Glutamatergic neuron (in vitro differentiated cells): ENCODE data around the gene TDRD7. TPM values are rescaled to one million over a fixed set of nuclear protein-coding genes. Genes with fewer than 3 reads are reported as not detected.

Experiments
- DNase-seq: peaks from one replicate; pipeline ENCODE4 v3.0.0; 2022
- H3K27ac Mint-ChIP-seq: one replicate; pipeline ENCODE4 v1.8.0; 2020; ENCODE audit warnings: mild to moderate bottlenecking, mixed read lengths, inconsistent platforms; ENCODE audit not compliant: unreplicated experiment
- H3K27me3 Mint-ChIP-seq: one replicate; pipeline ENCODE4 v1.8.0; 2020; ENCODE audit warnings: mild to moderate bottlenecking, moderate library complexity, mixed read lengths, inconsistent platforms; ENCODE audit not compliant: unreplicated experiment
- H3K36me3 Mint-ChIP-seq: one replicate; pipeline ENCODE4 v1.8.0; 2020; ENCODE audit warnings: mild to moderate bottlenecking, mixed read lengths, inconsistent platforms; ENCODE audit not compliant: unreplicated experiment
- H3K4me1 Mint-ChIP-seq: one replicate; pipeline ENCODE4 v1.8.0; 2020; ENCODE audit warnings: mild to moderate bottlenecking, low read depth, mixed read lengths, inconsistent platforms; ENCODE audit not compliant: unreplicated experiment
- H3K4me3 Mint-ChIP-seq: one replicate; pipeline ENCODE4 v1.8.0; 2020; ENCODE audit warnings: mild to moderate bottlenecking, mixed read lengths, inconsistent platforms; ENCODE audit not compliant: unreplicated experiment
- H3K9me3 Mint-ChIP-seq: one replicate; pipeline ENCODE4 v1.8.0; 2020; ENCODE audit warnings: mild to moderate bottlenecking, moderate library complexity, mixed read lengths, inconsistent platforms; ENCODE audit not compliant: unreplicated experiment
- CTCF ChIP-seq: fragments of 200-600 bp; sonication (generic); IDR thresholded peaks from one replicate; pipeline ENCODE4 v1.5.0; 2021; ENCODE audit not compliant: partially characterized antibody, unreplicated experiment
- total RNA-seq: library from RNA; stranded (reverse); fragmentation: NEBNext Ultra II Directional; extraction: Animal tissue kit (Norgen Biotek cat#: 25700); gene quantifications from one replicate; pipeline ENCODE4 v1.2.1, GENCODE V29; 2021; ENCODE audit not compliant: unreplicated experiment

The TDRD7 gene
- total RNA-seq, 1 donor from 2014 or later: 1.4 TPM

- no peak for DNase-seq
- Mint-ChIP-seq H3K9me3 (no peaks in the 10 kb centered on the region), H3K27ac (no peak overlapping the region), H3K4me3 (no peak overlapping the region), H3K36me3 (no peaks in the 10 kb centered on the region), H3K27me3 (no peaks in the 10 kb centered on the region), H3K4me1 (no peaks in the 10 kb centered on the region)
- TF ChIP-seq CTCF: no peak
Observed at GRCh38 chr9:97425336-97425972, 13.6 kb downstream of the TDRD7 start.

- no peaks in the 10 kb centered on the region for H3K9me3 Mint-ChIP-seq
- no peak overlapping the region for H3K4me3 Mint-ChIP-seq
- no peak overlapping the region for H3K27ac Mint-ChIP-seq
- H3K27me3 Mint-ChIP-seq: no peaks in the 10 kb centered on the region
- no peak for DNase-seq
- no peaks in the 10 kb centered on the region for H3K4me1 Mint-ChIP-seq
- H3K36me3 Mint-ChIP-seq: no peaks in the 10 kb centered on the region
- no peak for TF ChIP-seq CTCF
Observed at GRCh38 chr9:97425973-97426336, 14.1 kb downstream of the TDRD7 start.

GRCh38 chr9:97427885-97428284 lies 16.0 kb downstream of the TDRD7 start:
- Mint-ChIP-seq H3K4me1 (no peaks in the 10 kb centered on the region), H3K36me3 (no peaks in the 10 kb centered on the region), H3K27me3 (no peaks in the 10 kb centered on the region), H3K9me3 (no peaks in the 10 kb centered on the region), H3K27ac (no peak overlapping the region), H3K4me3 (no peak overlapping the region)
- DNase-seq: no peak
- TF ChIP-seq CTCF: no peak

- no peak for TF ChIP-seq CTCF
- H3K4me3 Mint-ChIP-seq: no peak overlapping the region
- no peak for DNase-seq
- H3K27ac Mint-ChIP-seq: no peak overlapping the region
- no peaks in the 10 kb centered on the region for H3K36me3 Mint-ChIP-seq
- no peaks in the 10 kb centered on the region for H3K27me3 Mint-ChIP-seq
- H3K9me3 Mint-ChIP-seq: no peaks in the 10 kb centered on the region
- no peaks in the 10 kb centered on the region for H3K4me1 Mint-ChIP-seq
Observed at GRCh38 chr9:97430316-97431043, 18.6 kb downstream of the TDRD7 start.

- Mint-ChIP-seq H3K4me1 (no peaks in the 10 kb centered on the region), H3K4me3 (no peak overlapping the region), H3K27me3 (no peaks in the 10 kb centered on the region), H3K9me3 (no peaks in the 10 kb centered on the region), H3K36me3 (no peaks in the 10 kb centered on the region), H3K27ac (no peak overlapping the region)
- DNase-seq: no peak
- TF ChIP-seq CTCF: no peak
Observed at GRCh38 chr9:97431044-97431441, 19.1 kb downstream of the TDRD7 start.
